Muscle layer of colon (tissue), 2 donors: ENCODE measurements around the gene XAGE1A.
"Not testable (repeated sequence)": the region's sequence is repeated elsewhere in the genome, so short reads cannot be mapped to it uniquely, and the experiment has no call there.

Source experiments
- H3K27ac ChIP-seq: one replicate; pipeline ENCODE4 v1.7.0; 2013; ENCODE audit warnings: low read depth, mild to moderate bottlenecking, low read length, moderate library complexity
- H3K27me3 ChIP-seq, 2 donors: one replicate each; pipeline ENCODE4 v1.7.0; 2013; ENCODE audit warnings: low read length in 2 of 2, mild to moderate bottlenecking in 2 of 2; ENCODE audit not compliant: insufficient read depth in 2 of 2, control insufficient read depth in 1 of 2
- H3K36me3 ChIP-seq: one replicate; pipeline ENCODE4 v1.7.0; 2013; ENCODE audit warnings: mild to moderate bottlenecking, low read length; ENCODE audit not compliant: insufficient read depth
- H3K4me1 ChIP-seq: one replicate; pipeline ENCODE4 v1.7.0; 2013; ENCODE audit warnings: mild to moderate bottlenecking, low read length; ENCODE audit not compliant: insufficient read depth
- H3K4me3 ChIP-seq, 2 donors: one replicate each; pipeline ENCODE4 v1.7.0; 2013; ENCODE audit warnings: low read length in 2 of 2, low read depth in 1 of 2, mild to moderate bottlenecking in 1 of 2, moderate library complexity in 1 of 2
- H3K9ac ChIP-seq: one replicate; pipeline ENCODE4 v1.7.0; 2013; ENCODE audit warnings: low read length
- H3K9me3 ChIP-seq: one replicate; pipeline ENCODE4 v1.7.0; 2013; ENCODE audit warnings: mild to moderate bottlenecking, low read length
- donor health status: abdominal sarcoma.
- donor health status: Adenocarcinoma of cecum.

The XAGE1A gene

GRCh38 chrX:52495545-52496418, at the start of gene XAGE1A:
TSS of gene XAGE1A (plus strand) at chrX:52495808. CDS start at chrX:52497362, 1,554 bp downstream.
- H3K27ac ChIP-seq, H3K36me3 ChIP-seq, H3K4me1 ChIP-seq, H3K9ac ChIP-seq, H3K27me3 ChIP-seq, H3K4me3 ChIP-seq, H3K9me3 ChIP-seq: not testable (repeated sequence)

- H3K27ac ChIP-seq, H3K36me3 ChIP-seq, H3K9me3 ChIP-seq, H3K27me3 ChIP-seq, H3K9ac ChIP-seq, H3K4me1 ChIP-seq, H3K4me3 ChIP-seq: not testable (repeated sequence)
Measured at GRCh38 chrX:52452031-52452430, 43.6 kb upstream of the XAGE1A start.

- not testable (repeated sequence) for H3K4me1 ChIP-seq, H3K27ac ChIP-seq, H3K4me3 ChIP-seq, H3K36me3 ChIP-seq, H3K27me3 ChIP-seq, H3K9me3 ChIP-seq, H3K9ac ChIP-seq
Measured at GRCh38 chrX:52471301-52471700, 24.3 kb upstream of the XAGE1A start.

GRCh38 chrX:52496419-52496772, 788 bp downstream of the XAGE1A start:
- not testable (repeated sequence) for H3K9ac ChIP-seq, H3K36me3 ChIP-seq, H3K4me3 ChIP-seq, H3K27me3 ChIP-seq, H3K9me3 ChIP-seq, H3K4me1 ChIP-seq, H3K27ac ChIP-seq

- not testable (repeated sequence) for H3K36me3 ChIP-seq, H3K4me3 ChIP-seq, H3K4me1 ChIP-seq, H3K27ac ChIP-seq, H3K9me3 ChIP-seq, H3K9ac ChIP-seq, H3K27me3 ChIP-seq
Measured at GRCh38 chrX:52501362-52501761, 5.8 kb downstream of the XAGE1A start.

- Histone ChIP-seq H3K27me3 (peaks cover 0 to 4% of the 10 kb centered on the region in 2 donors), H3K9ac (no peak overlapping the region), H3K36me3 (no peaks in the 10 kb centered on the region), H3K9me3 (no peaks in the 10 kb centered on the region), H3K4me1 (no peaks in the 10 kb centered on the region), H3K4me3 (no peak overlapping the region), H3K27ac (no peak overlapping the region)
Measured at GRCh38 chrX:52504551-52504950, 8.9 kb downstream of the XAGE1A start.

- no peaks in the 10 kb centered on the region for H3K36me3 ChIP-seq
- H3K4me3 ChIP-seq: no peak overlapping the region
- peaks cover 0 to 4% of the 10 kb centered on the region in 2 donors for H3K27me3 ChIP-seq
- no peaks in the 10 kb centered on the region for H3K4me1 ChIP-seq
- no peaks in the 10 kb centered on the region for H3K9me3 ChIP-seq
- H3K9ac ChIP-seq: no peak overlapping the region
- H3K27ac ChIP-seq: no peak overlapping the region
Measured at GRCh38 chrX:52507331-52507730, 11.7 kb downstream of the XAGE1A start.

GRCh38 chrX:52509916-52510315, 14.3 kb downstream of the XAGE1A start:
- no peaks in the 10 kb centered on the region for H3K36me3 ChIP-seq
- H3K27ac ChIP-seq: no peak overlapping the region
- H3K27me3 ChIP-seq: peaks cover 0 to 4% of the 10 kb centered on the region in 2 donors
- no peak overlapping the region for H3K9ac ChIP-seq
- no peaks in the 10 kb centered on the region for H3K9me3 ChIP-seq
- H3K4me3 ChIP-seq: no peak overlapping the region
- H3K4me1 ChIP-seq: no peaks in the 10 kb centered on the region

- not testable (repeated sequence) for H3K9me3 ChIP-seq, H3K27me3 ChIP-seq, H3K4me1 ChIP-seq, H3K27ac ChIP-seq, H3K36me3 ChIP-seq, H3K4me3 ChIP-seq, H3K9ac ChIP-seq
Measured at GRCh38 chrX:52511126-52511525, 15.5 kb downstream of the XAGE1A start.

- H3K27ac ChIP-seq, H3K9me3 ChIP-seq, H3K4me1 ChIP-seq, H3K27me3 ChIP-seq, H3K9ac ChIP-seq, H3K36me3 ChIP-seq, H3K4me3 ChIP-seq: not testable (repeated sequence)
Measured at GRCh38 chrX:52516110-52516986, 20.7 kb downstream of the XAGE1A start.

GRCh38 chrX:52516987-52517325, 21.3 kb downstream of the XAGE1A start, which contains the start of gene XAGE1B:
TSS of gene XAGE1B (minus strand) at chrX:52517063. CDS start at chrX:52515527, 1,536 bp downstream.
- H3K9me3 ChIP-seq, H3K4me1 ChIP-seq, H3K36me3 ChIP-seq, H3K9ac ChIP-seq, H3K4me3 ChIP-seq, H3K27ac ChIP-seq, H3K27me3 ChIP-seq: not testable (repeated sequence)
